Neuron (in vitro differentiated cells): ENCODE results near the gene ZNF276.
"Not testable (repeated sequence)": the region's sequence is repeated elsewhere in the genome, so short reads cannot be mapped to it uniquely, and the experiment has no call there.

Source experiments
- H2AFZ ChIP-seq: one replicate; pipeline ENCODE4 v1.6.1; 2013; ENCODE audit warnings: low read depth, mild to moderate bottlenecking, inconsistent platforms, low read length, moderate library complexity
- H3K27me3 ChIP-seq: one replicate; pipeline ENCODE4 v1.6.1; 2013; ENCODE audit warnings: low read length; ENCODE audit not compliant: insufficient read depth
- H3K36me3 ChIP-seq: one replicate; pipeline ENCODE4 v1.6.1; 2013; ENCODE audit warnings: low read length; ENCODE audit not compliant: insufficient read depth
- H3K4me1 ChIP-seq: one replicate; pipeline ENCODE4 v1.6.1; 2013; ENCODE audit warnings: low read length; ENCODE audit not compliant: insufficient read depth
- H3K4me3 ChIP-seq: 2 replicates; pipeline ENCODE4 v1.5.1; 2013; ENCODE audit warnings: mild to moderate bottlenecking, low read length, moderate library complexity
- H3K9me3 ChIP-seq: one replicate; pipeline ENCODE4 v1.6.1; 2013; ENCODE audit warnings: low read length

The ZNF276 gene

DNA sequence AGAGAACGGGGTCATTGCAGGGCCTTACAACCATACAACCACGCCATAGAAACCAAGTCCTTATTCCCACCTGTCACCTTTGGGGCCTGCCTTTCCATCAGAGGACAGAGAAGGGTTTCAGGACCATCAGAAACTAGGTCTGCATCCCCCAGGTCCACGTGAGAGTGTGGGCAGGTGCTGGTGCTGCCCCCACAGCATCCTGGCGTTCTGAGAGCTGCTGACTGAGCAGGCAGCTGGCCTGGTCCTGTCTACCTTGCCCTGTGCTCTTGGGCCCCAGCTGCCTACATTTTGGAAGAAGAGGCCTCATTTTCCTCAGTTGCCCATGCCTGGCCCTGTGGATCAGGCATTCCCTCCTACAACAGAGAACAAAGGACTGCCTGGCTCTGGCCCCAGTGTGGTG, 21.6 kb downstream of the ZNF276 start:
- Histone ChIP-seq H3K27me3 (no peaks in the 10 kb centered on the region), H3K4me1 (no peaks in the 10 kb centered on the region), H2AFZ (no peak overlapping the region), H3K4me3 (no peak overlapping the region), H3K36me3 (peaks cover 90% of the 10 kb centered on the region), H3K9me3 (no peaks in the 10 kb centered on the region)

DNA sequence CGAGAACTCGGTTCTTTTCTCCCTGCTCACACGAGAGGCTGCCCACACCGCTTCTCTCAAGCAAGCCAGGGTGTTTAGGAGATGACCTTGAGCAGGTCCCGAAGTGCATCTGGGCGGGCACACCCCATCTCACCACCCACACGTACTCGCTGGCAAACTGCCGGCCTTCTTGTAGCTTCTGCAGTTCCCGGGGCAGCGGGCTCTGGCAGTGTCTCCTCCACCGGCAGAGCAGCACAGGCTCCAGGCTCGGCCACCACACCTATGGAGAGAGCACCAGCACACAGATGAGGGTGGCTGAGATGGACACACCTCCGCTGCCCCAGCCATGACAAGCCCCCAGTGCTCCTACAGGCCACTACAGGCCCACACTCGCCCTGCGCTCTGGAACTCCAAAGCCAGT, 23.5 kb downstream of the ZNF276 start:
- H3K4me1 ChIP-seq: no peaks in the 10 kb centered on the region

DNA sequence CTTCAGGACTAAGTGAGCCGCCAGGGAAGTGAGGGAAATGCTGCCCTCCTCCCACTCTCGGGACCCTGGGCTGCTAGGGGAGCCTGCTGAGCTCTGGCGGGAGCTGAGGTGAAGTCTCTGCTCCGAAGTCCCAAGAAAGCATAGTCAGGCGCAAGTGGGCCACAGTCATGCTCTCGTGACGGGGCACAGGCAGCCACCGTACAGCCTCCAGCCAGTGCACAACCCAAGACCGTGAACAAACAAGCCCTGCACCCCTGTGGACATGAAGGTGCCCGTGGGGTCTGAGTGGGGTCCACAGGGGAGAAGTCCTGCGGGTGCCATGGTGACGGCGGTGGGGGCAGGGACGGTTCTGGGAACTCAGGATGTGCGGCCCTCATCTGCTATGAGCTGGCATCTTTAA, 24.7 kb downstream of the ZNF276 start:
- H3K4me1 ChIP-seq: no peaks in the 10 kb centered on the region
- peaks cover 84% of the 10 kb centered on the region for H3K36me3 ChIP-seq
- no peak overlapping the region for H3K4me3 ChIP-seq
- H2AFZ ChIP-seq: no peak overlapping the region
- H3K9me3 ChIP-seq: no peaks in the 10 kb centered on the region
- no peaks in the 10 kb centered on the region for H3K27me3 ChIP-seq

More for the DNA sequence above, 23.5 kb downstream of the ZNF276 start:
- H3K27me3 ChIP-seq: no peaks in the 10 kb centered on the region
- no peak overlapping the region for H3K4me3 ChIP-seq
- no peak overlapping the region for H2AFZ ChIP-seq
- H3K36me3 ChIP-seq: peaks cover 89% of the 10 kb centered on the region
- no peaks in the 10 kb centered on the region for H3K9me3 ChIP-seq

DNA sequence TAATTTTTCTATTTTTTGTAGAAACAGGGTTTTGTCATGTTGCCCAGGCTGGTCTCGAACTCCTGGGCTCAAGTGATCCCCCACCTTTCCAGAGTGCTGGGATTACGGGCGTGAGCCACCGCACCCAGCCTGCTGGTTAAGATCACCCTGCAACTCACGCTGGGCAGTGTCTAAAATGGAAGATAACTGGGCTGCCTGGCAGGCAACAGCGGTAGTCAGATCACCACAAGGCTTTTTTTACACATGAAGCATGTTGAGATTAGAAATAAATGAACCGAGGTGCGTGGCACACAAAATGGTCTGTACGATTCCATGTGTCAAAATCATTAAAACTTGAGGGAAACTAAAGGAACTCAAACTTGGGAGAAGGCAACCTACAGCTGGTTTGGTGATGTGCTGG, 26.7 kb downstream of the ZNF276 start:
- Histone ChIP-seq H3K4me1 (no peaks in the 10 kb centered on the region), H3K4me3 (no peak overlapping the region), H3K36me3 (peaks cover 76% of the 10 kb centered on the region), H2AFZ (no peak overlapping the region), H3K9me3 (no peaks in the 10 kb centered on the region), H3K27me3 (no peaks in the 10 kb centered on the region)

DNA sequence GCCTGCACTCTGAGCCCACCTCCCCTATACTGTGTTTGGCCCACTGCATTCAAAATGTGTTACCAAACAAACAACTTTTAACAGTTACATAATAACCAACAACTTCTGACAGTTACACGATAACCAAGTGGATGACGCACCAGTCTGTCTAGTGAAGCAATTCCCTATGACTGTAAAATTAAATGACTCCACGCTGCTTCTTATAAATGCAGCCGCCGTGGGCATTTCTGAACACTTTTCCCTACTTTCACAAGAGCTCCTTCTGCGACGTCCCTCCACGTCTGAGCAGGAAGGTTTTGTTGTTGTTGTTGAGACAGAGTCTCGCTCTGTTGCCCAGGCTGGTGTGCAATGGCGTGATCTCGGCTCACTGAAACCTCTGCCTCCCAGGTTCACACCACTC, 27.6 kb downstream of the ZNF276 start:
- H3K9me3 ChIP-seq: no peaks in the 10 kb centered on the region
- H3K4me1 ChIP-seq: no peaks in the 10 kb centered on the region
- peaks cover 74% of the 10 kb centered on the region for H3K36me3 ChIP-seq
- H2AFZ ChIP-seq: no peak overlapping the region
- no peaks in the 10 kb centered on the region for H3K27me3 ChIP-seq
- H3K4me3 ChIP-seq: no peak overlapping the region

DNA sequence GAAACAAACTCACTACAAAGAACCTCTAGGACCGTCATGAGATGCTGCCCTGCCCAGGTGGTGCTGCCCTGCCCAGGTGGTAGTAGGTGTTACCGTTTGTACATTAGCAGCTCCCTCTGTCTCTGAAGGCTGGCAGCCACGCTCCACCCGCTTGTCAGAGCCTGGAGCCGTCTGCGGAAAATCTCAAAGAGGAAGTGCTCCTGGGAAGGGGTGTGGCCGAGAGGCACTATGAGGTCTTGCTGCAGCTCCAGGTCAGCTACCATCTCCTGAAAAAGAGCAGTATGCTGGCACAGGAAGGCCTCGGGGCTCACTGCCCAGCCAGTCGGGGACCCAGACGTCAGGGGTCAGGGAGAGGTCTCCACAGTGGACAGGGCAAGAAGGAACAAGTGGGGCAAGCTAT, 28.3 kb downstream of the ZNF276 start:
- no peaks in the 10 kb centered on the region for H3K9me3 ChIP-seq
- no peak overlapping the region for H3K4me3 ChIP-seq
- no peaks in the 10 kb centered on the region for H3K4me1 ChIP-seq
- no peaks in the 10 kb centered on the region for H3K27me3 ChIP-seq
- no peak overlapping the region for H2AFZ ChIP-seq
- H3K36me3 ChIP-seq: peaks cover 68% of the 10 kb centered on the region

DNA sequence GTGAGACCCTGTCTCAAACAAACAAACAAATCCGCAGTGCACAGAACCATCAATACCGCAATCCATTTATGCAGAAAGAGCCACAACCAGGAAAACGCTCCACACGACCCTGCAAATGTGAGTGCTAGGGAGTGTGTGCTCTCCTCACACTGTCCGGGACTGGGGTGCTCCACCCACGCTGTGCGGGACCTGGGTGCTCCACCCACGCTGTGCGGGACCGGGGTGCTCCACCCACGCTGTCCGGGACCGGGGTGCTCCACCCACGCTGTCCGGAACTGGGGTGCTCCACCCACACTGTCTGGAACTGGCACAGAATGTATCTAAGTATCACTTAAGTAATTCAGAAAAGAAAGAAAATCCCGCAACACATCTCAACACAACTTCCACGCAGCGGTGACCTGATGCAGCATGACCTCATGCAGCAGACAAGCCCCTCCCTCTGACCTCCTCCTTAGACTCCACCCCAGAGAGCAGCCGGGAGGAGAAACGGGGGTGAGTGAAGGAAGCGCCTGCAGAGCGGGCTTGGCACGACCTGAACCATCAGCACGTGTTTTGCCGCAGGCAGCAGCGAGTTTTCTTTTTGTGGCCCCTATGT, 38.5 kb downstream of the ZNF276 start:
- H3K4me1 ChIP-seq: no peaks in the 10 kb centered on the region
- H3K4me3 ChIP-seq: no peak overlapping the region
- H3K36me3 ChIP-seq: peaks cover 69% of the 10 kb centered on the region
- H3K9me3 ChIP-seq: no peaks in the 10 kb centered on the region
- no peaks in the 10 kb centered on the region for H3K27me3 ChIP-seq
- no peak overlapping the region for H2AFZ ChIP-seq

DNA sequence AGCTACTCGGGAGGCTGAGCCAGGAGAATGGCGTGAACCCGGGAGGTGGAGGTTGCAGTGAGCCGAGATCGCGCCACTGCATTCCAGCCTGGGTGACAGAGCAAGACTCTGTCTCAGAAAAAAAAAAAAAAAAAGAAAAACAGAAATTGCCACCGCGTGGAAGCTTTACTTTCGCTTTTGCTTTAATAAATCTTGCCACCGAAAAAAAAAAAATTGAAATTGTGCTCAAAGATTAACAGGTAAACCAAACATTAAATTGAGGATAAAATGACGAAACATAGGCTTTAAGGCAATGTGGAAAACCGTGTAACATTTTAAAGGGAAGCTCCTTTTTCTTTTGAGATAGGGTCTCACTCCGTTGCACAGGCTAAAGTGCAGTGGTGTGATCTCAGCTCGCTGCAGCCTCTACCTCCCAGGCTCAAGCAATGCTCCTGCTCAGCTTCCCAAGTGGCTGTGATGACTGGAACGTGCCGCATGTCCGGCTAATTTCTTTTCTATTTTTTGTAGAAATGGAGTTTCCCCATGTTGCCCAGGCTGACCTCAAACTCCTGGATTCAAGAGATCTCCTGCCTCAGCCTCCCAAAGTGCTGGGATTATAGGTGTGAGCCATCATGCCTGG, 40.1 kb downstream of the ZNF276 start:
- Histone ChIP-seq H3K9me3 (no peaks in the 10 kb centered on the region), H2AFZ (no peak overlapping the region), H3K27me3 (no peaks in the 10 kb centered on the region), H3K4me1 (no peaks in the 10 kb centered on the region), H3K4me3 (no peak overlapping the region), H3K36me3 (peaks cover 73% of the 10 kb centered on the region)

DNA sequence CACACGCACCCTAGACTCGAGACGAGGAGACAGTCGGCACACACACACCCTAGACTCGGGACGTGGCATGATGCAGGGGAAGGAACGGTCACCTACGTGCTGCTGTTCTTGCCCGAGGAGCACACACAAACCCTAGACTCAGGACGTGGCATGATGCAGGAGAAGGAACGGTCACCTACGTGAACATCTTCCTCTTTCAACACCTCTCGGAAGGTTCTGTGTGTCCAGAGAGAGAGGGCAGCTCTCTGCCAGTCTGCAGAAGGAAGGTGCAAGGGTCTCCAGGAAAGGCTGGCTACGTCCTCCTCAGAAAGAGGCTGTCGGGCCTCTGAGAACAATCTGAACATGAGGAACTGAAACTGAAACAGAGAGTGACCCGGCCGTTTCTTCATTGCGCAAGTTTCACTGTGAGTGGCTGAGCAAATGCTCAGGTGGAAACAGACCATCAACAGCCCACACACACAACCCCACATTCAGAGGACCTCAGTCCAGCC, 43.4 kb downstream of the ZNF276 start:
- no peaks in the 10 kb centered on the region for H3K27me3 ChIP-seq
- H3K4me3 ChIP-seq: no peak overlapping the region
- H2AFZ ChIP-seq: no peak overlapping the region
- H3K4me1 ChIP-seq: no peaks in the 10 kb centered on the region
- H3K36me3 ChIP-seq: peaks cover 75% of the 10 kb centered on the region
- no peaks in the 10 kb centered on the region for H3K9me3 ChIP-seq

DNA sequence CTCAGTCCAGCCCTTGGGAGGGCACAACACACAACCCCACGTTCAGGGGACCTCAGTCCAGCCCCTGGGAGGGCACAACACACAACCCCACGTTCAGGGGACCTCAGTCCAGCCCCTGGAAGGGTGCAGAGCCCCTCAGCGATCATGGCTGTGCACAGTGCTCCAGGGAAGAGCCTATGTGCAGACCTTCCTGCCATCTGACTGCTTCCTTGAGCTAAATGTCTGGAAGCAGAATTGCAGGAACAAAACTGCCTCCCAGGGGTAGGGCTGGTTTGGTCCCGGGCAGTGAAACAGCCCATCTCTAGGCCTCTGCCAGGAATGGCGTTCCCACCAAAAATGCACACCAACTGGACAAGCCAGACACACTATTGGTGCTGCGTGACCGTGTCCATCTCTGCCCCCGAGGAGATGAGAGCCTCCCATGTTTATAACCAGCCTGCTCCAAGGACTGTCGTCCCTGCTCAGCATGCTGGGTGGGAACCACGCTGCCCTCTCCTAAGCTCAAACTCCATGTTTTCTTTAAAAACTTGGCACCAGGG, 44.0 kb downstream of the ZNF276 start:
- no peaks in the 10 kb centered on the region for H3K27me3 ChIP-seq
- H3K9me3 ChIP-seq: no peaks in the 10 kb centered on the region
- no peaks in the 10 kb centered on the region for H3K4me1 ChIP-seq
- H2AFZ ChIP-seq: no peak overlapping the region
- peaks cover 75% of the 10 kb centered on the region for H3K36me3 ChIP-seq
- no peak overlapping the region for H3K4me3 ChIP-seq

DNA sequence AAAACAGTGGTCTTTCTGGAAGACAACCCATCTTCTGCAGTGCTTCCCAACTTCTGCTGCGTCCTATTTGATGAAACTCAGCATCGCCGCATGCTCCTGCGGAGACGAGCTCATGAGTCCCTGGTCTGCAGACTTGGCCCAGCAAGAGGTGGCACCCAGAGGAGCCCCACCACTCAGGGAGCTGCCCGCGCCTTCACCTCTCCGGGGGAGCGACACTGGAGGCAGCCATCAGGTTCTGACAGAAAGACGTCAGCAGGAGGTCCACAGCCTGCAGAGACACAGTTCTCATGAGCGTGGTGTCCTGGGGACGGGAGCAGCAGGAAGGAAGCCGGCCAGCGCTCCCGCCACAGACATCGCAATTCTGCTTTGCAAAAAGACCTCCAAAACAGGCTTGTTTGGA, 49.0 kb downstream of the ZNF276 start:
- H3K9me3 ChIP-seq: no peaks in the 10 kb centered on the region
- peaks cover 83% of the 10 kb centered on the region for H3K36me3 ChIP-seq
- H2AFZ ChIP-seq: no peak overlapping the region
- no peaks in the 10 kb centered on the region for H3K4me1 ChIP-seq
- no peaks in the 10 kb centered on the region for H3K27me3 ChIP-seq
- no peak overlapping the region for H3K4me3 ChIP-seq

DNA sequence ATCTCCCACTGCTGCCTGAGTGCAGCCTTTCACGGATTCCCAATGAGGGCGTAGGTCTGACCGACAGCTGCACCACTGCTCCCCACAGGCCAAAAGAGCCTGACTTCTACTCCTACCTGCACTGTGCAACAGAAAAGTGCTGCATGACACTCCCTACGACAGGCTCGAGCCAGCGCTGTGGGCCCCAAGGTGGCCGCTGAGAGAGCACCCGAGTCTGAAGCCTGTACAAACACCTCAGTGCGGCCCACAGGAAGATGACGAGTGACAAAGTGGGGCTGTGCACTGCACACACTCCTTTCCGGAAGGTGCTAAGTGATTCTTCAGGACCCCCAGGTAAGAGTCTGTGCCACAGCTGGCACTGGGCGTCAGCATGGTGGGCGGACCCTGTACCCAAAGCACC, 53.9 kb downstream of the ZNF276 start:
- Histone ChIP-seq H2AFZ (no peak overlapping the region), H3K4me1 (no peaks in the 10 kb centered on the region), H3K27me3 (no peaks in the 10 kb centered on the region), H3K4me3 (no peak overlapping the region), H3K36me3 (peaks cover 78% of the 10 kb centered on the region), H3K9me3 (no peaks in the 10 kb centered on the region)

DNA sequence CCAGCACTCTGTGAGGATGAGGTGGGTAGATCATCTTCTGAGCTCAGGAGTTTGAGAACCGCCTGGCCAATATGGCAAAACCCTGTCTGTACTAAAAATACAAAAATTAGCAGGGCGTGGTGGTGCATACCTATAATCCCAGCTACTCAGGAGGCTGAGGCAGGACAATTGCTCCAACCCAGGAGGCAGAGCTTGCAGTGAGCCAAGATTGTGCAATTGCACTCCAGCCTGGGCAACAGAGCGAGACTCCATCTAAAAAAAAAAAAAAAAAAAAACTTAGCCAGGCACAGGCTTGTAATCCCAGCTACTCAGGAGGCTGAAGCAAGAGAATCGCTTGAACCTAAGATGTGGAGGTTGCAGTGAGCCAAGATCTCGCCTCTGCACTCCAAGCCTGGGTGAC, 56.9 kb downstream of the ZNF276 start:
- H3K9me3 ChIP-seq, H3K4me1 ChIP-seq, H3K4me3 ChIP-seq, H3K27me3 ChIP-seq, H2AFZ ChIP-seq: not testable (repeated sequence)
- H3K36me3 ChIP-seq: peaks cover 67% of the 10 kb centered on the region
